Activated T-cell treated with anti-CD3 and anti-CD28 coated beads for 48 hours (primary cell): ENCODE results near the gene B4GALNT1.
"Not testable (repeated sequence)": the region's sequence is repeated elsewhere in the genome, so short reads cannot be mapped to it uniquely, and the experiment has no call there.

Source experiments
- DNase-seq: peaks from one replicate; pipeline ENCODE4 v3.0.0-alpha.2; 2020; ENCODE audit warnings: low read depth

The B4GALNT1 gene

DNA sequence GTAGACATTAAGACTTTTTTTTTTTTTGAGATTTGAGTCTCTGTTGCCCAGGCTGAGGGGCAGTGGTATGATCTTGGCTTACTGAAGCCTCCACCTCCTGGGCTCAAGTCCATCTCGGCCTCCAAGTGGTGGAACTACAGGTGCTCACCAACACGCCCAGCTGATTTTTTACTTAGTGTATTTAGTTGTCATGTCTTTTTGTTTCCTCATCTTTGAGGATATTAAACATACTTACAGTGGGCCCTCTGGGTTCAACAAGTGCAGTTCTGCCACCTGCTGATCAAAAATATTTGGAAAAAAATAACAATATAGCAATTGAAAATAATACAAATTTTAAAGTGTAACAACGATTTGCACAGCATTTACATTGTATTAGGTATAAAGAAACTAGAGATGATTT lies 4.4 kb upstream of the B4GALNT1 start:
- DNase-seq = no peak

DNA sequence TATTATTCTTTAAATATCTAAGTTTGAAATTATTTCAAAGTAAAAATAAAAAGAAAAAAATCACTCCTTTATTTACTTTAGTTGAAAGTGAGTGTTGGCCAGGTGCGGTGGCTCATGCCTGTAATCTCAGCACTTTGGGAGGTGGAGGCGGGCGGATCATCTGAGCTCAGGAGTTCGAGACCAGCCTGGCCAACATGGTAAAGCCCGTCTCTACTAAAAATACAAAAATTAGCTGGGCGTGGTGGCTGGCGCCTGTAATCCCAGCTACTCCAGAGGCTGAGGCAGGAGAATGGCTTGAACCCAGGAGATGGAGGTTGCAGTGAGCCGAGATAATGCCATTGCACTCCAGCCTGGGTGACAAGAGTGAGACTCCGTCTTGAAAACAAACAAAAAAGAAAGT lies 3.7 kb upstream of the B4GALNT1 start:
- DNase-seq = not testable (repeated sequence)

DNA sequence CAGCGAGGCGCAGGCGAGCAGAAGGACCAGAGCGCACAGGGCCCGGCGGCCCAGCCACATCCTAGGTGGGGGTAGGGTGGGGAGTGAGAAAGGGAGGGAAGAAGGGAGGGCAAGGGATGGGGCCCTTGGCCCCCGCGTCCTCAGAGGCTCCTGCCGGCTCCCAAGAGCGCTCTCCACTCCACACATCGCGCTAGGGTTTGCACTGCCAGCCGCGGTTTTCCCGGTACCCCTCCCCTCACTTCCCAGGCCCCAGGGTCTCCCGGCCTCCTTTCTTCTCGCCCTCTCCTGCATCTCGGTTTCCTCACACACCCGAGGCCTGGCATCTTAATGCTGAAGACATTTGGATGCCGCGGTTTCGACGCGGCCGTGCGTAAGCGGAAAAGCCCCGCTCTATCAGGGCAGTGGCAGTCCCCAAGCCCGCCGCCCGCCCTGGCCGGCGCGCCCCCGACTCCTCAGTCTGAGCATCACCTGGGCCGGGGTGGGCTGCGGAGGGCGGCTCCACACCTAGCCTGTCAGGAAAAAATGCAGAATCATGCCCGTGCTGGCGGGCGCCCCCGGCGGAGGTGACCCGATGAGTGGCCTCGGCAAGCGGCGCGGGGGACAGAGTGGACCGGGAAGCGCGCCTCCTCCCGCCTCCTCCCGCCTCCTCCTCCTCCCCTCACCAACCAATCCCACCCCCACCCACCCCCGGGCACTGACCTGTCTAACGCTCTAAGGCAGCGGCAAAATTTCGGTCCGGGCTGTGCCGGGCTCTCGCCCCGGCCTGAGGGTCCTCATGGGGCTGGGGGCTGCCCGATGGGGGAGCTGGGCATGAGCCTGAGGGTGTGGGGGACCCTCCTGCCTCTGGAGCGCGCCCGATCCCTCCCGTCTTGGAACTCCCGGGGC lies 686 bp downstream of the B4GALNT1 start:
- no peak for DNase-seq

DNA sequence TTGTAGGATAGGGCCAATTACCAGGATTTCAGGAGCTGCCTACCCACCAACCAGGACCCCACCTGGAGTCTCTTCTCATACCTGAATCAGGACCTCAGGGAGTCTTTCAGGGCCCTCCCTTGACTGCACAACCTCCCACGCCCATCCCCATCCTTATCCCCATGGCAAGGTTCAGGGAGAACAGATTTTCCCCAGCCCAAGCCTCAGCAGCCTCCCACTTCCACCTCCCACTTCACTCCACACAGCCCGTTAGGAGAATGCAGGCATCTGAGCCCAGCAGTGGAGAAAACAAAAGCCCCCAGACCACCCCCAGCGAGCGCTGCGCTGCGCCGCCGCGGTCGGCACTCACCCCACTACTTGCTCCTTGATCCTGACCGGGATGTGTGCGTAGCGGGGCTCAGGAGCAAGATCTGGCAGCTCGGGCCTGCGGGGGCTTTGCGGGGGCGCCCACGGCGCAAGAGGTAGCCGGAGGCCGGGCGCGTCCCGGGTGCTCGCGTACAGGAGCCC lies 1.4 kb downstream of the B4GALNT1 start:
- no peak for DNase-seq

DNA sequence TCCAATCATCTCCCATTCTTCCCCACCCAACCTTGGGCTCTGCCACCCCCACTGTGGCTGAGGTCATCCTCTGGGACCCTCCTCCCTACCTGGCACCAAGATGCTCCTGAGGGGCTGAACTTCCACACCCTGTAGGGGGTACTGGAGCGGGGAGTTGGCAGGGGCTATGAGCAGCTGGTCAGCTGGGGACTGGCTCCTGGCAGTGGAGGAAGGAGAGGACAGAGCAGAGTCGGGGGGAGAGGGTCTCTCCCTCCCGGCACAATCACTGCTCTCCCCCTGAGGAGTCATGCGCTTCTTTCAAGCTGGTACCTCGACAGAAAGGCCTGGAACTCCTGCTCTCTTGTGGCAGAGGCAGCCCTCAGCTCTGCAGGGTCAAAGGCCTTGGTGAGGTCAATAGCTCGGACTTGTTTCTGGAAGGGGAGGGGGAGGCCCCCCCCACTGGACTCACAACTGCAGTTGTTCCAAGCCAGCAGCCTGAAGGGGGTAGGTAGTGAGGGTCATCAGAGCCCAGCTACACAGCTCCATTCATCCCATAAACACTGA lies 2.0 kb downstream of the B4GALNT1 start:
- DNase-seq = no peak

DNA sequence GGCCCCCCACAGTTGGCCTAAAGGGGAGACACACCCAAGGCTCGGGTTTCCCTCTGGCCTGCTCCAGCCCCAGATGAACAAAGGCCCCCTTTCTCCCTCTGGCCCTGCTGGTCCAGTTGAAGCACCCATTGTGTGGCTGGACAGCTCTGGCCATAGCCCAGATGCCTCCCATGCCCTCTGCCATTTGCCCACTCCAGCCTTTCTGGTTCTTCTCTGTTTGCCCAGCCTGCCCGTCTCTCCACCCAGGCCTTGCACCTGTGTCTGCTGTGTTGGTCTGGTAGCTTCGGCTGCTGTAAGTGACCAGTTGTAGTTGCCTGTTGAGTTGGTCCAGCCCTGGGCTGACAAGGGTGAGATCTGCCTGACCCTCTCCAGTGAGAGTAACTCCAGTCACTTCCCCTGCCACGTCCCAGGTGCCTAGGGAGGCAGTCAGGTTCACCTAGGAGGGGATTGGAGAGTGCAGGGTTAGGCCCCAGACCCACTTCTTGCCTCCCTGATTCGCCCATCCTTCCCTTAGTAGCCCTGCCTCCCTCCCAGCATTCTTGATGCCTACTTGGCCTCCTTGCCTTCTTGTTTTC lies 3.0 kb downstream of the B4GALNT1 start:
- DNase-seq = no peak

DNA sequence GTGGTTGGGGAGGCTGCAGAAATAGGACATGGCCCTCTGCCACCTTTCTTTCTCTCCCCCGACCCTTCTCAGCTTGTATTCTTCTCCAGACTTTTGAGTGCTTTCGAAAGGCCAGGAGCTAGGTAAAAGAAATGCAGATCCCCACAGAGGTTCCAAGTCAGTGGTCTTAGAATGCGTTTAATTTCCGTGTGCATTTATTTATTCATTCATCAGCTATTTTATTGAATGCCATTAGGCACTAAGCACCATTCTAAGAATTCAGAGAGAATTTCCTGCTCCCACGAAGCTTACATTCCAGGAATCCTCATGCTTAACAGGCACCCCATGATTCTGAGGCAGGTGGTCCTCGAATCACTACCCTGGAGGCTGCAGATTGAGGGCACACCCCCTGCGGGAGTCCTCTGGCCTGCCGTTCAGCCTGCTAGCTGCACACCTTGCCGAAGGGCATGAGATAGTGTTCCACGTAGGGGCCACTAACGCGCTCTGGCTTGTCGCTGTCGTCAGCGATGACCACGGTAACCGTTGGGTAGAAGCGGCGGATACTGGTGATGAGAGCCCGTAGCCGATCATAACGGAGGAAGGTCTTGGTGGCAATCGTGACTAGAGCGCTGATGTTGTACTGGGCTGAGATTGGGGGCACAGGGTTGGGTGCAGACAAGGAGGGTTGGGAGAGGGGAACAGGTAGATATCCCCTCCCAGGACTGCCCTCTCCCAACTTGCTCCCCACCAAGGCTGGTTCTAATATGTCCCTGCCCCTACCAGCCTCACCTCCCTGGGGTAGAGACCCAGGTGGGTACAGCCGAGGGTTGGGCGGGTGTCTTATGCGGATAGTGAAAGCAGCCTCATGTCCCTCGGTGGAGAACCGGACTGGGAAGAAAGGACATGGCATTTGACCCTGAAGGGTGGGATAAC lies 4.5 kb downstream of the B4GALNT1 start:
- DNase-seq = no peak

DNA sequence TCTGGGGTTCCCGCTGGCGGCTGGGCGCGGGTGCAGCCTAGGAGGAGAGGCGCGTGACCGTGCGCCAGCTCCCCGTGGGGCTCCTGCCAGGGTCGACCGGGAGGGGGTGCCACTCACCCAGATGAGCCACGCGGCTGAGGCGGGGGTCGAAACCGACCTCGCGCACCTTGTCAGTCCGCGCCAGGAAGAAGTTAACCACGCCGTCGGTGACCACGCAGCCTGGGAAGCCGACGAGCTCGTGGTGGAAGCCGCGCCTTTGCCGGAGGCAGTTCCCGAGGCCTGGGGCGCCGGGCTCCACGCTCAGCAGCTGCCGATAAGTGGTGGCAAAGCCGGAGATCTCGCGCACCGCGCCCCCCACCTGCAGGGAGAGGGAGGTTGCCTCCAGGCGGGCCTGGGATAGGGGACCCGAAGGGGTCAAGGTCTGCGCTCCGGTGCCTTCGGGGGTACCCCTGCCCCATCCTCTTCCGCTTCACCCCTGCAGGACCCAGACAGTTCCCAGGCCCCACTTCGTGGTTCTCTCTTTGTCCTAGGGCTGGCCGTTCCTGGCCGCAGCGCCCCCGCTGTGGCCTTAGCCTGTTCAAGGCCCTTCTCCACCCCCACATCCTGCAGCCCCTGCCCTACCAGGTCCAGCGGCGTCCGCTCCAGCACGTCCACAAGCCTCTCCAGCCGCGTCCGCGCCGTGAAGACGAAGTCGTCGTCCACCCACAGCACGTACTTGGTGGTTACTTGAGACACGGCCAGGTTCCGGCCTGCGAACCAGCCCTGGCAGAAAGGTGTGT lies 5.3 kb downstream of the B4GALNT1 start:
- no peak for DNase-seq

DNA sequence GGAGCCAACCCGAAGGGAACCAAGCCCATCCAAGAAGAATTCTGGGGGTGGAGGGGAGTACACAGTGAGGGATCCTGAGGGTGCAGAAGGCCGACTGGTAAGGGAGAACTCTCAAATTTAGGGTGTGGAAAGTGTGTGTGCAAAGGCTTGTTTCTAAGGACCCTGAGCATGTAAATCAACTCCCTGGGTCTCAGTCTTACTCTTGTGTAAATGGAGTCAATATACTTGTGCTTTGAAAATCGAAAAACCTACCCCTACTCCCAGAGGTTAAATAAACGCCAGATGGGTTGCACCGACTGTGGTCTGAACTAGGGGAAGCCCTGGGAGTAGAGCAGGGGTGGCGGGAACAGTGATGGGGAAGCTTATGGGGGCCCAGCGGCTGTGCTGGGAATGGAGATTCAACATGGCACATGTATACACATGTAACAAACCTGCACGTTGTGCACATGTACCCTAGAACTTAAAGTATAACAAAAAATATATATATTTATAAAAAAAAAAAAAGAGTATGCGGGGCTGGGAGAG lies 6.0 kb downstream of the B4GALNT1 start:
- DNase-seq = no peak

DNA sequence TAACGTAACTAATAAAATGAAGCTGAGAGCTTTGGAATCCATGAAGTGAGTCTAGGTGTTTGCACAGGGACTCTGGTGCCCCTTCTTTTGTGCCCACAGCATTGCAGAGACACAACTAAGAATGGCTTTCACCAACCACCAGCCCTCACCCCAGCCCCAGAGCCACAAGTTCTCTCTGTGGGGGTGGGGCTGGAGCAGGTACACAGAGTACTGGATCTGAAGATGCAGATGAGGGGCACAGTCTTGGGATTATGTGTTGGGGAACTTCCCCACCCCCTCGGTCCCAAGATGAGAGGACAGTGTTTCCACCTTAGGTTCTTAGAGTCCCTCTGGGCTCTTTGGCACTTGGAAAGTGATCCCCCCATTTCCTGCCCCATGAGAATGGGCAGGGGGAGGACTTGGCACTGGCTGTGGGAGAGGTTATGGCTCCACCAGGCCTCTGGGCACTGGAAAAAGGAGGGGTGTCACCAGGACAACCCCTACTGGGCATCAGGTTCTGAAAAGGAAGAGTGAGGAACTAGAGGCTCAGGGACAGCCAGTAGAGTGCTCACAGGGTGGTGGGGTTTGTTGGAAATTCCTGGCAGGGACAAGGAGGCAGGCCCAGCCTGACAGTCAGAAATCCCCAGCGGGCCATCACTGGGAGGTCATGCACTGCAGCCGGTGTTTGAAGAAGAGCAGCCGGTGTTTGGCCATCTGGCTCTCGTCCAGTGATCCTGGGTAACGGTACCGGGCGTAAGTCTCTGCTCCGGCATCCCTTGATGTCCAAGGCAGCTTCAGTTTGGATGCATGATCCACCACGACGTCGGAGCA lies 6.7 kb downstream of the B4GALNT1 start:
- no peak for DNase-seq

DNA sequence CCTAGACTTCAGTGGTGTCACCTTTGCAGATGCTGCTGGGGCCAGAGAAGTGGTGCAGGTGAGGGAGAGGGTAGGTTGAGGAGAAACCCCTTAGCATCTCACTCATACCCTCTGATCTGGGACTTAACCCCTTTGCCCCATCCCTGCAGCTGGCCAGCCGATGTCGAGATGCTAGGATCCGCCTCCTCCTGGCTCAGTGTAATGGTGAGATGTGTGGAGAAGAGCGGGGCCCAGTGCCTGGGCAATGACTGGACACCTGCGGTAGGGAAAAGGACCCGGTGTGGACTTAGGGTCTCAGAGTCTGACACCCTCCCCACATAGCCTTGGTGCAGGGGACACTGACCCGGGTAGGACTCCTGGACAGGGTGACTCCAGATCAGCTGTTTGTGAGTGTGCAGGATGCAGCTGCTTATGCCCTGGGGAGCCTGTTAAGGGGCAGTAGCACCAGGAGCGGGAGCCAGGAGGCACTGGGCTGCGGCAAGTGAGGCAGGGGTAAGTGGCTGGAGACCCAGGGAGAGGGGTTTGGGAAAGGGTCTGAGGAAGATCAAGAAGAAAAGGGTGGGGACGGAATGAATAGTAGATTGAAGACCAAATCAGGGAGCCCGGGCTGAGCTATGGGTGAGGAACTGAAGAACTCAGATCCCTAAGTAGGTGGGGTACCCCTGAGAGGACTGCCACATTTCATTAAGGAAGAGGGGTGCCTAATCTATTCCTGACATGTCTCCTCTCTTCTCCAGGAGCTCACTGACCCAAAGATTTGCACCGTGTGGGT lies 7.6 kb downstream of the B4GALNT1 start:
- no peak for DNase-seq

DNA sequence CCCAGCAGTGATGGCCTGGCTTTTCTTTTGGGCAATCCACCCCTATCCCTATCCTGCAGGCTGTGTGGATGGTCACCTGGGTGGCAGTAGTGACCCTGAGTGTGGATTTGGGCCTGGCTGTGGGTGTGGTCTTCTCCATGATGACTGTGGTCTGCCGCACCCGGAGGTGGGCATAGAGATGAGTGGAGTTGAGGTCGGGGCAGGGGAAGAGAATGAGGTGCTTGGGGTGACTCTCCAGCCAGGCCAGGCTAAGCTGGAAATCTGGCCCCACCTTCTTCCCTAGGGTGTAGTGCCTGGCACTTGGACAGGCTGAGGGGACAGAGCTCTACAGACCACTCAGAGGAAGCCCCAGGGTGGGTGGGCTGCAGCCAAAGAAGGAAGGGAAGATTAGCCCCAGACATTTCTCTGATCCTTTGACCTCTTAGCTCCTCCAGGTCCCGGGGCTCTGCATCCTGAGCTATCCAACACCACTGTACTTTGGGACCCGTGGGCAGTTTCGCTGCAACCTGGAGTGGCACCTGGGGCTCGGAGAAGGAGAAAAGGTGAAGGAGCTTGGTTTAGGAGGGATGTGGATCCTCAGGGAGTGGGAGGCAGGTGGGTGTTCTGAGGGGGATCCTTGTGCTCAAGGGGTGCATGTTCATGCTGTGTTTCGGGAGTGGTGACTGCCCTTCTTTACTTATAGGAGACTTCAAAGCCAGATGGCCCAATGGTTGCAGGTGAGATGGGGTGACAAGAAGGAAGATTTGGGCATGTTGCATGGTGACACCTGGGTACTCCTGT lies 8.4 kb downstream of the B4GALNT1 start:
- no peak for DNase-seq

DNA sequence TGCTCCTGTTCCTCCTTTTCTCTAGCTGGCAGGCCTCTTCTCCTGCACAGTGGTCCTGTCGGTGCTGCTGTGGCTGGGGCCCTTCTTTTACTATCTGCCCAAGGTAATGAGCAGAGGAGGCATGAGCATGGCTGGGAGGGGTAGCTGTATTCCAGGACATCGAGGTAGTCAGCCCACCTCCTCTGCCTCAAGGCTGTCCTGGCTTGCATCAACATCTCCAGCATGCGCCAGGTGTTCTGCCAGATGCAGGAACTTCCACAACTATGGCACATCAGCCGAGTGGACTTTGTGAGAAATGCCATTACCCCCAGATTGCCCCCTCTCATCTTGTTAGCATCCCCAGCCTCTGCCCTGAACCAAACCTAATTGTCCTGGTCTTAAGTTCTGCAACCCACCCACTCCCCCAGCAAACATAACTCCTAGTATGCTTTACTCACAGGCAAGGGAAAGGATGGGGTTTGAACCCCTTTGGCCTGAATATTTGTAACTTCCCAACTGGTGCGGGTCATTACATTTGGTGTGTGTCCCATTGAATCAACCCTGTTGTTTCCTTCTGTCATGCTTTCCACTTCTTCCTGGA lies 9.1 kb downstream of the B4GALNT1 start:
- no peak for DNase-seq

DNA sequence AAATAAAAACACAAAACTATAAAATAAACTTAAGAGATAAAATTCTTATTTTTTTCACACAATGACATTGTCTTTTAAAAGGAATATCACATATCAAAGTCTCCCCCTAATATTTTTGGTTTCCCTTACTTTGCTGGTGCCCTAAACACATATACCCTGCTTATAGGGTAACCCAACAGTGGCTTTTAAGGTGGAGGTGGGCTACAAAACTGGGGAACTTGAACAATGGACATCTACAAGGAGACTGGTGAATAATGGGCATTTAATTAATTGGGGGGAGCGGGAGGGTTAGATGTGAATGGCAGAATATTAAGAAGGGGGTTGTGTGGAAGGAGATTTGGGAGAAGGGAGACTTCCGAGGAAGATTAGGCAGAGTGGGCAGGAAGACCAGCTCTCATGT lies 9.6 kb downstream of the B4GALNT1 start:
- no peak for DNase-seq

DNA sequence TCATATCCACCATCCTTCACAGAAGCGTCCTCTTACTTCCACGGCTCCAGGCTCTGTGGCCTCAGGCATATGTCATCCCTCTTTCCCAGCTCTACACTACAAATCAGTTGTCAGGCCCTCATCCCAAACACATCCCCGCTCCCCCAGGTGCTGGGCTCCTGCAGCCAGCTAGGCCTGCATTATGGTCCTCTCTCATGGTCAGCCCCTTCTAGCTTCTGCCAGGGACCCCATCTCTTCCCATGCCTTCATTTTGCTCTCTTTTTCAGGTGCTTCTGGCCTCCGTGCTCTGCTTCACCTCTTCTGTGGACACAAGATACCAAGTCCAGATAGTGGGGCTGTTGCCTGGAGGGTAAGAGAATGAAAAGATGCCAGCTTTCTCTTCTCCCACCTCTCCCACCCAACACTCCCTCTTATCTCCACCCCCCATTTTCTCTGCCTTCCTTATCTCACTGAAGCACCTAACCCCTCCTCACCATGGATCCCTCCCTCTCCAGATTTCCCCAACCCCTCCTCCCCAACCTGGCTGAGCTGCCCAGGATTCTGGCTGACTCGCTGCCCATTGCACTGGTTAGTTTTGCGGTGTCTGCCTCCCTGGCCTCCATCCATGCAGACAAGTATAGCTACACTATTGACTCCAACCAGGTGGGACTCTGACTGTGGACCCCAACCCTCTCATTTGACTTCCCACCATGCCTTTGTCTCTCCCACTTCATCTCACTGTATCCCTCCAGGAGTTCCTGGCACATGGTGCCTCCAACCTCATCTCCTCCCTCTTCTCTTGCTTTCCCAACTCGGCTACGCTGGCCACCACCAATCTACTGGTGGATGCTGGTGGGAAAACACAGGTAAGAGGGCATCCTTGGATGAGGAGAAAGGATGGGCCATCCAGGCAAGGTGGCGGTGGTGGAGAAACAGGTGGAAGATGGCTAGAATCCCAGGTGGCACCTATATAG lies 10.4 kb downstream of the B4GALNT1 start:
- DNase-seq = no peak

DNA sequence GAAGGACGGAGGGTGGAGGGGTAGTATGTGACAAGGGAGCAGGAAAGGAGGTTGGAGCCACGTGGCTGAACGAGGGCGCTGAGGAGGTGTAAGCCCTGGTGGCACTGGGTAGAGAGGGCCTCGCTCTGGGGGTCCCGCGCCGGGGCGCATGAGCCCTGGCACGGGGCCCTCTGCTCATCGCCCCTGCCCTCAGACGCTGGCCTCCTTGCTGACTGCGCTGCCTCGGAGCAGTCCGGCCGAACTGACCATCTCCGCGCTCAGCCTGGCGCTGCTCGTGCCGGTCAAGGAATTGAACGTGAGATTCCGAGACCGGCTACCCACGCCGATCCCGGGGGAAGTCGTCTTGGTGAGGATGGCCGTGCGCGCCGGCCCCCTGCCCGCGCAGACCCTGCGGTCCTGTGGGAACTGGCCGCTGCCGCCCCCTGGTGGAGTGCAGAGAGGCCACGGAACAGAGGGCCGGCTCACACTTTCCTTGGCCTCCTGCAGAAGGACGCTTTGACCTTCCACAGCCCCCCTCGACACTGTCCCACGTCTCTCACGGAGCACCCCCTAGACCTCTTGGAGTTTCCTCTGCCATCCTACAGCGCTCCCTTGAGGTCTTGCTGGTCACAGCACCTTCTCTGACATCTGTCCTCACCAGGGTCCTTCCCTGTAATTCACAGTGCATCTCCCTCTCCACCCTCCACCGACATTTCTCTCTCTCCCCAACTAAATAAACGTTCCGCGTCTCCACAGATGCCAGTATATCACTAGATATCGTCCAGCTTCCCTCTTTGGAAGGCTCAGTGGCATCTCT lies 11.3 kb downstream of the B4GALNT1 start:
- no peak for DNase-seq
